Nephron (organoid): ENCODE measurements around the gene NBEAL2.
"Not testable (repeated sequence)": the region's sequence is repeated elsewhere in the genome, so short reads cannot be mapped to it uniquely, and the experiment has no call there.

Source experiments
- H3K27ac Mint-ChIP-seq, 3 experiments: 2 replicates each; pipeline ENCODE4 v1.8.0; 2020; ENCODE audit warnings: mixed read lengths in 3 of 3, mild to moderate bottlenecking in 2 of 3, moderate library complexity in 1 of 3
- H3K27me3 Mint-ChIP-seq: 2 replicates; pipeline ENCODE4 v1.8.0; 2021; ENCODE audit warnings: low read depth, mild to moderate bottlenecking, moderate library complexity, mixed read lengths
- H3K36me3 Mint-ChIP-seq: 2 replicates; pipeline ENCODE4 v1.8.0; 2020; ENCODE audit warnings: low read depth, mixed read lengths
- H3K4me1 Mint-ChIP-seq: 2 replicates; pipeline ENCODE4 v1.8.0; 2020; ENCODE audit warnings: mixed read lengths
- H3K4me3 Mint-ChIP-seq, 3 experiments: 2 replicates each; pipeline ENCODE4 v1.8.0; 2020; ENCODE audit warnings: mild to moderate bottlenecking in 3 of 3, mixed read lengths in 3 of 3, moderate library complexity in 2 of 3
- H3K9me3 Mint-ChIP-seq: 2 replicates; pipeline ENCODE4 v1.8.0; 2020; ENCODE audit warnings: mixed read lengths
- TF ChIP-seq, protein P1 (sequence below), 3 experiments: fragments of 200-600 bp; sonication (generic); IDR thresholded peaks; one replicate each; pipeline ENCODE4 v1.5.0; 2021; ENCODE audit warnings: antibody characterized with exemption in 3 of 3; ENCODE audit not compliant: unreplicated experiment in 3 of 3

Gene NBEAL2

DNA sequence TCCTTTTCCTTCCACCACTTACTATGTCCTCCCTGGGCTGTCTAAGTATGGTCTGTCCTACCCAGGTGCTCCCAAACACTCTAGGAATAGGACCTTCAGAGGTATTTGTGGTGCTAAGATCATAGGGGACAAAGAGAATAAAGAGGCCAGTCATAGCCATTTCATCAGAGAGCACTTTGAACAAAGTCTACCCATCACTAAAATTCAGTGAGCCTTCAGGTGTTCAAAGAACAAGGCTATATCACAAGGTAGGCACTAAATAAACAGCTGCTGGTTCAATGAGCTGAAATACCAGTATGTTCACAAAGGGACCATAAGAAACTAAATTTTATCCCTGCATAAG is 38.8 kb downstream of the NBEAL2 start:
- H3K4me1 Mint-ChIP-seq = peaks cover 11% of the 10 kb centered on the region
- no peaks in the 10 kb centered on the region for H3K9me3 Mint-ChIP-seq
- TF ChIP-seq, protein P1, sequence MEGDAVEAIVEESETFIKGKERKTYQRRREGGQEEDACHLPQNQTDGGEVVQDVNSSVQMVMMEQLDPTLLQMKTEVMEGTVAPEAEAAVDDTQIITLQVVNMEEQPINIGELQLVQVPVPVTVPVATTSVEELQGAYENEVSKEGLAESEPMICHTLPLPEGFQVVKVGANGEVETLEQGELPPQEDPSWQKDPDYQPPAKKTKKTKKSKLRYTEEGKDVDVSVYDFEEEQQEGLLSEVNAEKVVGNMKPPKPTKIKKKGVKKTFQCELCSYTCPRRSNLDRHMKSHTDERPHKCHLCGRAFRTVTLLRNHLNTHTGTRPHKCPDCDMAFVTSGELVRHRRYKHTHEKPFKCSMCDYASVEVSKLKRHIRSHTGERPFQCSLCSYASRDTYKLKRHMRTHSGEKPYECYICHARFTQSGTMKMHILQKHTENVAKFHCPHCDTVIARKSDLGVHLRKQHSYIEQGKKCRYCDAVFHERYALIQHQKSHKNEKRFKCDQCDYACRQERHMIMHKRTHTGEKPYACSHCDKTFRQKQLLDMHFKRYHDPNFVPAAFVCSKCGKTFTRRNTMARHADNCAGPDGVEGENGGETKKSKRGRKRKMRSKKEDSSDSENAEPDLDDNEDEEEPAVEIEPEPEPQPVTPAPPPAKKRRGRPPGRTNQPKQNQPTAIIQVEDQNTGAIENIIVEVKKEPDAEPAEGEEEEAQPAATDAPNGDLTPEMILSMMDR (IDR thresholded peaks at IDR 0.05; ENCODE audit: unreplicated experiment in 3 of 3) = no peak
- no peaks in the 10 kb centered on the region for H3K27me3 Mint-ChIP-seq
- H3K4me3 Mint-ChIP-seq = no peak overlapping the region
- H3K27ac Mint-ChIP-seq = no peak overlapping the region
- peaks cover 45% of the 10 kb centered on the region for H3K36me3 Mint-ChIP-seq

DNA sequence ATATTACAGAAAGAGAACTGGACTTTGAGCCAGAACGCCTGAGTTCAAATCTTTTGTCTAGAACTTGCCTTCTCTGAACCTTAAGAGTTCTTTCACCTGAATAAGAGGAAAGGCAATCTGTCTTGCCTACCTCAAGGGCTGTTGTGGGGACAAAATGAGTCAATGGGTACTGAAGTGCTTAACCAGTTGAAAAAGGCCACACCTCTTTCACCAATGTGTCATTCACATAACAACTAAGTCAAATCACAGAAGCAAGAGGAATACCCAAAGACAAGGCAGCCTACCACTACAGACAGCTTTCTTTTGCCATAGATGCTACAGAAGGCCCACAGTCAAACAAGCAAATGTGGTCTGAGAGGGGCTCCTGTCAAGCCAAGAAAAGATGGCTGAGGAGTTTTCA is 39.7 kb downstream of the NBEAL2 start:
- TF ChIP-seq, protein P1 (IDR thresholded peaks at IDR 0.05; ENCODE audit: unreplicated experiment in 3 of 3) = no peak
- no peak overlapping the region for H3K4me3 Mint-ChIP-seq
- no peaks in the 10 kb centered on the region for H3K9me3 Mint-ChIP-seq
- no peaks in the 10 kb centered on the region for H3K27me3 Mint-ChIP-seq
- peaks cover 11% of the 10 kb centered on the region for H3K4me1 Mint-ChIP-seq
- H3K27ac Mint-ChIP-seq = no peak overlapping the region
- peaks cover 43% of the 10 kb centered on the region for H3K36me3 Mint-ChIP-seq

DNA sequence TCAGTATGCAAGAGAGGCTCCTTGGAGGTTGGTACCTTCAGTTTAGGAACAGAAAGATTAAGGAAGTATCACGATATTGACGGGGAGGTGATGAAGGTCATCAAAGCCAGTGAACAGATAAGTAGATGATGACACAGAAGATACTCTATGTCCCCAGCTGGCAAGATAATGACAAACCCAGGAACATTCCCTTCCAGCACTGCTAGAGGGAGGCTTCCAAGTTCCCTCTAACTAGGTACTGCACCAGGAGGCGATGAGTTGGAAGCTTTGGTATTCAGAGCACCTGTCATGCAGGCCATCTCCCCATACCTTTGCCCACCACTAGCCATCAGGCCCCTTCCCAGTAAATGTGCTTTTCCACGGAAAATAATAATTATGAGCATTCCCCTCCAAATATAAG is 40.8 kb downstream of the NBEAL2 start:
- H3K4me3 Mint-ChIP-seq = no peak overlapping the region
- H3K27ac Mint-ChIP-seq = no peak overlapping the region
- peaks cover 11% of the 10 kb centered on the region for H3K4me1 Mint-ChIP-seq
- H3K9me3 Mint-ChIP-seq = no peaks in the 10 kb centered on the region
- no peaks in the 10 kb centered on the region for H3K27me3 Mint-ChIP-seq
- TF ChIP-seq, protein P1 (IDR thresholded peaks at IDR 0.05; ENCODE audit: unreplicated experiment in 3 of 3) = no peak
- peaks cover 40% of the 10 kb centered on the region for H3K36me3 Mint-ChIP-seq

DNA sequence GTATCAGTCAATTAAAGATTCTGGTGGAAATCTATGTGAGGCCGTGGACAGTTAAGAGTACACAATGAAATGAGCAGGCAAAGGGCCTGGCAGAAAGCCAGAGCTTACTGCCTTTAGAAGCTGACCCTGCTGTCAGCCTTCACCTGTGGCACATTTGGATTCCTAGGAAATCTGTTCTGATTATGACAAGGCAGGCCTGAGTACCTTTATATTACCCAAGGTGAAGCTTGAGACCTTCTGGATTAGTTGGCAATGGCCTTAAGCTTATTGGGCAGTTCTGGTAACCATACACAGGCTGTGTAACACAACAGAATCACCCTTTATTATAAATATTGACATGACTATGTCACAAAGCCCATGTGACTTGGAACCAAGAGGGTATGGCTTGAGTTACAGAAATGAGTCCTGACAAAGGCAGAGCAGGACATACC is 43.2 kb downstream of the NBEAL2 start:
- TF ChIP-seq, protein P1 (IDR thresholded peaks at IDR 0.05; ENCODE audit: unreplicated experiment in 3 of 3) = no peak
- H3K4me1 Mint-ChIP-seq = peaks cover 6% of the 10 kb centered on the region
- peaks cover 32% of the 10 kb centered on the region for H3K36me3 Mint-ChIP-seq
- H3K4me3 Mint-ChIP-seq = no peak overlapping the region
- H3K27ac Mint-ChIP-seq = no peak overlapping the region
- no peaks in the 10 kb centered on the region for H3K9me3 Mint-ChIP-seq
- H3K27me3 Mint-ChIP-seq = no peaks in the 10 kb centered on the region

DNA sequence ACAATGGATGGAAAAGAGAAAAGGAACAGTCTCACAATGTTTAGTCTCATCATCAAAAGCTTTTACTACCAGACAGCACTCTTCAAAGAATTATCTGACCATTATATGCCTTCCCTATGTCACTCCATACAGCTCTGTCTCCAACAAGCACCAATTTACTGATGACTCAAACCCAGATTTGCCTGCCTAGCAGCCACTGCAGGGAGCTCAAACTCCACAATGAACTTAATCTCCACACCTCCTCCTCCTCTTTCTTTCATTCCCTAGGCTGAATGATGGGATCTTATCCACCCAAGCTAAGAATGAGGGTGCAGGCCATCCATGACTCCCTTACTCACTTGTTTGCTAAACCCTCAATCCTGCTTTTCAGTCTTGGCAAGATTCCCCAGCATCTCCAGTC is 45.5 kb downstream of the NBEAL2 start:
- TF ChIP-seq, protein P1 (IDR thresholded peaks at IDR 0.05; ENCODE audit: unreplicated experiment in 3 of 3) = no peak
- Mint-ChIP-seq H3K36me3 (peaks cover 26% of the 10 kb centered on the region), H3K4me1 (no peaks in the 10 kb centered on the region), H3K4me3 (no peak overlapping the region), H3K27ac (no peak overlapping the region), H3K27me3 (no peaks in the 10 kb centered on the region), H3K9me3 (no peaks in the 10 kb centered on the region)

DNA sequence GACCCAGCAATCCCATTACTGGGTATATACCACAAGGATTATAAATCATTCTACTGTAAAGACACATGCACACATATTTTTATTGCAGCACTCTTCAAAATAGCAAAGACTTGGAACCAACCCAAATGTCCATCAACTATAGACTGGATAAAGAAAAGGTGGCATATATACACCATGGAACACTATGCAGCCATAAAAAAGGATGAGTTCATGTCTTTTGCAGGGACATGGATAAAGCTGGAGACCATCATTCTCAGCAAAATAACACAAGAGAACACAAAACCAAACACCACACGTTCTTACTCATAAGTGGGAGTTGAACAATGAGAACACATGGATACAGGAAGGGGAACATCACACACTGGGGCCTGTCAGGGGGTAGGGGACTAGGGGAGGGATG is 47.0 kb downstream of the NBEAL2 start:
- H3K9me3 Mint-ChIP-seq, H3K4me1 Mint-ChIP-seq, H3K27ac Mint-ChIP-seq, H3K4me3 Mint-ChIP-seq, H3K27me3 Mint-ChIP-seq: not testable (repeated sequence)
- peaks cover 30% of the 10 kb centered on the region for H3K36me3 Mint-ChIP-seq
